B cell (primary cell): Measurements from ENCODE around the gene BNIPL. TPM values are rescaled to one million over a fixed set of nuclear protein-coding genes. Genes with fewer than 3 reads are reported as not detected.

Source experiments
- ATAC-seq: fragments of 200-7000 bp; cut with Tn5 transposase; one replicate; pipeline ENCODE4 v1.10.0; 2021; ENCODE audit warnings: low read depth, mild to moderate bottlenecking, moderate number of reproducible peaks, moderate library complexity
- CTCF ChIA-PET: fragments of 350-600 bp; sonication (Branson Sonifier 250); formaldehyde crosslinking; loops from one replicate; lab custom pipeline; 2021; ENCODE audit warnings: antibody characterized with exemption, inconsistent platforms; lab: Charles Lee
- POLR2A ChIA-PET: fragments of 350-600 bp; sonication (Branson Sonifier 250); formaldehyde crosslinking; loops from one replicate; lab custom pipeline; 2021; ENCODE audit warnings: antibody characterized with exemption; lab: Charles Lee
- DNase-seq: peaks from one replicate; pipeline ENCODE4 v3.0.0; 2013
- H2AFZ ChIP-seq: 2 replicates; pipeline ENCODE4 v1.6.1; 2012; ENCODE audit warnings: mild to moderate bottlenecking, low read depth, low read length; ENCODE audit not compliant: insufficient read depth, poor library complexity, severe bottlenecking
- H3K27ac ChIP-seq, 2 donors: 1 replicate in 1 of 2; 2 replicates in 1 of 2; pipeline ENCODE4 v1.5.1; 2012 to 2013; ENCODE audit warnings: low read length in 2 of 2, mild to moderate bottlenecking in 2 of 2, moderate library complexity in 1 of 2
- H3K27me3 ChIP-seq, 4 experiments: fragments of 200-600 bp in 1 of 4; sonication (generic) in 1 of 4; replicated peaks in 1 of 4; 1 replicate in 2 of 4; 2 replicates in 2 of 4; pipeline versions ENCODE4 v1.6.1 to v1.7.0; 2013 to 2016; ENCODE audit warnings: low read length in 3 of 4, mild to moderate bottlenecking in 2 of 4, mixed read lengths in 1 of 4, moderate library complexity in 1 of 4; ENCODE audit not compliant: insufficient read depth in 4 of 4, control insufficient read depth in 3 of 4; ENCODE audit errors: control extremely low read depth in 1 of 4
- H3K36me3 ChIP-seq, 2 experiments: replicated peaks in 1 of 2; 1 replicate in 1 of 2; 2 replicates in 1 of 2; pipeline versions ENCODE4 v1.6.1 to v1.7.1; 2013; ENCODE audit warnings: low read length in 1 of 2; ENCODE audit not compliant: insufficient read depth in 2 of 2, control insufficient read depth in 1 of 2; ENCODE audit errors: control extremely low read depth in 1 of 2, extremely low read depth in 1 of 2
- H3K4me1 ChIP-seq, 2 donors: fragments of 200-600 bp in 1 of 2; sonication (generic) in 1 of 2; 1 replicate in 1 of 2; 2 replicates in 1 of 2; pipeline versions ENCODE4 v1.5.1 to v1.6.1; 2013 to 2017; ENCODE audit warnings: low read length in 2 of 2; ENCODE audit not compliant: control insufficient read depth in 2 of 2, insufficient read depth in 2 of 2
- H3K4me2 ChIP-seq: replicated peaks from 2 replicates; pipeline ENCODE3; 2012; ENCODE audit warnings: mild to moderate bottlenecking, low read depth, low read length; ENCODE audit not compliant: poor library complexity, severe bottlenecking
- H3K4me3 ChIP-seq, 5 experiments: fragments of 200-600 bp in 1 of 5; sonication (generic) in 1 of 5; 1 replicate in 3 of 5; 2 replicates in 2 of 5; pipeline versions ENCODE4 v1.5.1 to v1.7.0; 2011 to 2016; ENCODE audit warnings: low read length in 4 of 5, mild to moderate bottlenecking in 4 of 5, low read depth in 2 of 5, control low read depth in 1 of 5, moderate library complexity in 1 of 5; ENCODE audit not compliant: insufficient read depth in 1 of 5; ENCODE audit errors: control extremely low read depth in 1 of 5, extremely low read depth in 1 of 5
- H3K79me2 ChIP-seq: fragments of 200-600 bp; sonication (generic); one replicate; pipeline ENCODE4 v1.6.0; 2016; ENCODE audit warnings: low read length; ENCODE audit not compliant: control insufficient read depth, insufficient read depth
- H3K9ac ChIP-seq: fragments of 200-600 bp; sonication (generic); 2 replicates; pipeline ENCODE4 v1.6.1; 2017; ENCODE audit warnings: mild to moderate bottlenecking, low read length, moderate library complexity
- H3K9me3 ChIP-seq, 3 donors: one replicate each; pipeline versions ENCODE4 v1.6.1 to v1.7.1; 2013; ENCODE audit warnings: low read length in 2 of 3; ENCODE audit not compliant: control insufficient read depth in 2 of 3, insufficient read depth in 1 of 3; ENCODE audit errors: control extremely low read depth in 1 of 3
- H4K20me1 ChIP-seq: 2 replicates; pipeline ENCODE4 v1.6.0; 2012; ENCODE audit warnings: mild to moderate bottlenecking, low read length; ENCODE audit not compliant: insufficient read depth, control insufficient read depth, poor library complexity, severe bottlenecking
- H3K27ac Mint-ChIP-seq: one replicate; pipeline ENCODE4 v1.8.0; 2021; ENCODE audit warnings: mixed read lengths
- H3K27me3 Mint-ChIP-seq: one replicate; pipeline ENCODE4 v1.8.0; 2021; ENCODE audit warnings: mixed read lengths
- H3K4me1 Mint-ChIP-seq: one replicate; pipeline ENCODE4 v1.8.0; 2021; ENCODE audit warnings: mixed read lengths
- H3K4me3 Mint-ChIP-seq: one replicate; pipeline ENCODE4 v1.8.0; 2021; ENCODE audit warnings: mixed read lengths
- H3K9me3 Mint-ChIP-seq: one replicate; pipeline ENCODE4 v1.8.0; 2022; ENCODE audit warnings: mixed read lengths; ENCODE audit not compliant: insufficient read depth
- CTCF ChIP-seq: fragments of 200-600 bp; IDR thresholded peaks from one replicate; pipeline ENCODE4 v1.8.0; 2022; ENCODE audit warnings: antibody characterized with exemption, mild to moderate bottlenecking
- EZH2 ChIP-seq: IDR thresholded peaks from 2 replicates; pipeline ENCODE4 v1.6.1; 2012; ENCODE audit warnings: borderline replicate concordance, low read depth, mild to moderate bottlenecking, moderate library complexity, low read length; ENCODE audit not compliant: insufficient read depth, poor library complexity, severe bottlenecking
- WGBS: methylation state at CpG from one replicate; pipeline ENCODE4 v1.1.5; 2013; ENCODE audit warnings: missing lambda C conversion rate; ENCODE audit not compliant: insufficient coverage; 5-methylcytosine and 5-hydroxymethylcytosine counted together
- intact Hi-C: fragments of 100-400 bp; cut with micrococcal nuclease; formaldehyde crosslinking; loops from one replicate; pipeline ENCODE4 v1.10.0; 2022
- polyA plus RNA-seq: library from polyadenylated mRNA; depleted of rRNA; stranded (reverse); fragments of >200 nt; gene quantifications from 2 replicates; pipeline ENCODE4 v1.2.3, GENCODE V29; 2012
- total RNA-seq, 2 donors: library from RNA; stranded (reverse); fragments of 120-200 nt in 1 of 2; gene quantifications; 1 replicate in 1 of 2; 2 replicates in 1 of 2; pipeline versions ENCODE4 v1.2.3 to v1.2.4, GENCODE V29; 2013 to 2022

BNIPL gene
- total and polyA plus RNA-seq, 2 donors (not counting 1 experiment from before 2014, with no cell fraction given), result 0.81 to 2.5 TPM

GRCh38 chr1:151006327-151007052 lies 29.9 kb upstream of the BNIPL start, which contains the start of gene MINDY1:
TSS of gene MINDY1 (minus strand) at chr1:151006902. CDS start at chr1:151002617, 4,285 bp downstream.
- Mint-ChIP-seq H3K4me3 (peak within 1 kb of the TSS; percentile 90), H3K9me3 (no peaks in the 10 kb centered on the region), H3K27ac (peak within 1 kb of the TSS; percentile 94), H3K4me1 (peaks cover 74% of the 10 kb centered on the region), H3K27me3 (no peaks in the 10 kb centered on the region)
- DNase-seq, result peak; percentile 68
- peak within 1 kb of the TSS; percentile 98 for H3K9ac ChIP-seq
- peak within 1 kb of the TSS; percentile 99 for H2AFZ ChIP-seq
- H3K27me3 ChIP-seq, result no peaks in the 10 kb centered on the region
- H3K36me3 ChIP-seq, result peaks cover 0 to under 1% of the 10 kb centered on the region in 2 experiments
- 0% methylated on average over 10 of the region's 18 CpGs for WGBS
- ChIA-PET POLR2A (interaction anchor here (0.5 to 1.4 kb wide), 8 partner anchors 9 to 345 kb away, joined by 3 to 5 read pairs (median 3); partner anchors contain the start of genes C1orf56, CDC42SE1 and CERS2), CTCF (interaction anchor here (0.6 to 4.0 kb wide), 19 partner anchors 10 to 443 kb away, joined by 3 to 63 read pairs (median 4); partner anchors contain the start of genes ANXA9, CERS2, ENSA and GABPB2)
- peak; percentile 44 for ATAC-seq
- H3K27ac ChIP-seq, result peak within 1 kb of the TSS; percentile 82 to 95
- intact Hi-C loops, result loop anchor here (1.0 to 5.0 kb wide), 2 partner anchors 27 to 444 kb away; no protein-coding TSS in a partner anchor
- no peaks in the 10 kb centered on the region for H4K20me1 ChIP-seq
- no peaks in the 10 kb centered on the region for H3K9me3 ChIP-seq
- peak within 1 kb of the TSS; percentile 74 to 98 (median 91) for H3K4me3 ChIP-seq
- peaks cover 49% of the 10 kb centered on the region for H3K79me2 ChIP-seq
- peaks cover 45 to 63% of the 10 kb centered on the region in 2 donors for H3K4me1 ChIP-seq
- TF ChIP-seq CTCF, result peak; percentile 6
- TF ChIP-seq EZH2, result no peak
- H3K4me2 ChIP-seq, result peak within 1 kb of the TSS; percentile 97
